ENCODE measurements around the gene PRDM8.

GRCh38 chr4:80198441-80198837 is 1.1 kb downstream of the PRDM8 start:
- TF ChIP-seq CTCF (IDR thresholded peaks at IDR 0.05 in 8 of 11, conservative IDR thresholded peaks at IDR 0.05 in 3 of 11) (no peak), POLR2AphosphoS5 (IDR thresholded peaks at IDR 0.05) (no peak), POLR2A (IDR thresholded peaks at IDR 0.05) (no peak)

Data from spleen (tissue), 7 donors.